Hepatocyte (in vitro differentiated cells): ENCODE results near the gene CDK16.

Experiments used
- CTCF ChIP-seq: fragments of 200-600 bp; sonication (generic); IDR thresholded peaks from 2 replicates; pipeline ENCODE4 v1.5.1; 2016; ENCODE audit warnings: antibody characterized with exemption, mild to moderate bottlenecking; ENCODE audit not compliant: poor library complexity
- EZH2 ChIP-seq: fragments of 200-600 bp; sonication (generic); IDR thresholded peaks from 2 replicates; pipeline ENCODE4 v1.6.1; 2016; ENCODE audit warnings: antibody characterized with exemption, mild to moderate bottlenecking, borderline replicate concordance
- EZH2phosphoT487 ChIP-seq: fragments of 200-600 bp; sonication (generic); IDR thresholded peaks from one replicate; pipeline ENCODE4 v1.6.1; 2018; ENCODE audit warnings: antibody characterized with exemption, mild to moderate bottlenecking, low read depth, moderate library complexity; ENCODE audit not compliant: unreplicated experiment, severe bottlenecking

DNA sequence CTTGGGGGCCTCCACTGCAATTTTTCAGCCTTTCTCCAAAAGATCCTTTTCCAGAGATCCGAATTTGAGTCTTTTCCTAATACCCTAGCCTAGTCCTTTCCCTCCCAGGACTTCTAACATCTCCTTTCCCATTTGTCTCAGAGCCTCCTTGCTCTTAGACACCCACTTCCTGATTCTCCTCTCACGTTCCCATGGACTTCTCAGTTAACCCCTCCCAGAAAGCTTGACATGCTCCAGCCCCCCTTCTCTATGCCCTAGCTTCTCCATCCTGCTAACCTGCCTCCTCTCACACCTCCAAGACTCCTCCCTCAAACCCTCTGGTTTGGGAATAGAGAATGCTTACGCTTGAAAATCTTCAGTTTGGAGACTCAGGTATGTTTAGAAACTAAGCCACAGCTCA lies 22.4 kb upstream of the CDK16 start:
- TF ChIP-seq CTCF (no peak), EZH2 (no peak), EZH2phosphoT487 (no peak)
